ENCODE results near the gene TAF1L. TPM values are rescaled to one million over a fixed set of nuclear protein-coding genes. Genes with fewer than 3 reads are reported as not detected.

Gene TAF1L
- total RNA-seq, 1 donor from 2014 or later = 0.05 TPM

- intact Hi-C loops (cut with micrococcal nuclease) = loop anchor here (1.0 to 2.0 kb wide), 2 partner anchors 201 to 389 kb away; no protein-coding TSS in a partner anchor
- DNase-seq = peak; percentile 93
- H3K27ac Mint-ChIP-seq = no peak overlapping the region
- no peaks in the 10 kb centered on the region for H3K9me3 Mint-ChIP-seq
- peaks cover 7% of the 10 kb centered on the region for H3K4me1 Mint-ChIP-seq
- H3K4me3 Mint-ChIP-seq = no peak overlapping the region
- H3K27me3 Mint-ChIP-seq = peaks cover 31% of the 10 kb centered on the region
- H3K36me3 Mint-ChIP-seq (ENCODE audit: low read depth) = no peaks in the 10 kb centered on the region
Observed at GRCh38 chr9:32579706-32580331, 55.6 kb downstream of the TAF1L start.

Other genes with a start within 250 kb of the TAF1L start
- gene RIGI, start 109.5 kb downstream of the TAF1L start, total RNA-seq = 5.5 and 6.1 TPM in 2 replicates
- gene SMIM27, start 83.3 kb downstream of the TAF1L start, total RNA-seq = 14.0 and 15.6 TPM in 2 replicates
- 14.5 and 15.1 TPM in 2 replicates for gene TOPORS, start 83.1 kb downstream of the TAF1L start, total RNA-seq
- gene NDUFB6, start 62.5 kb downstream of the TAF1L start, total RNA-seq = 46.9 and 47.1 TPM in 2 replicates
- gene TMEM215, start 147.9 kb upstream of the TAF1L start, total RNA-seq = not detected in 2 replicates